OCI-LY1 (cell line): ENCODE results near the gene PCDHA2.

Experiments
- EZH2 ChIP-seq: fragments of 200-600 bp; sonication (generic), shearing (Covaris generic); IDR thresholded peaks from 2 replicates; pipeline ENCODE4 v1.8.0; 2017; ENCODE audit warnings: borderline replicate concordance, mixed run types, mild to moderate bottlenecking, antibody characterized with exemption, low read length, moderate library complexity, mixed read lengths
- TF ChIP-seq, protein P1 (sequence below): fragments of 200-600 bp; sonication (generic), shearing (Covaris generic); IDR thresholded peaks from 2 replicates; pipeline ENCODE4 v1.5.1; 2017; ENCODE audit warnings: mild to moderate bottlenecking, antibody characterized with exemption, low read length, moderate library complexity, mixed read lengths

DNA sequence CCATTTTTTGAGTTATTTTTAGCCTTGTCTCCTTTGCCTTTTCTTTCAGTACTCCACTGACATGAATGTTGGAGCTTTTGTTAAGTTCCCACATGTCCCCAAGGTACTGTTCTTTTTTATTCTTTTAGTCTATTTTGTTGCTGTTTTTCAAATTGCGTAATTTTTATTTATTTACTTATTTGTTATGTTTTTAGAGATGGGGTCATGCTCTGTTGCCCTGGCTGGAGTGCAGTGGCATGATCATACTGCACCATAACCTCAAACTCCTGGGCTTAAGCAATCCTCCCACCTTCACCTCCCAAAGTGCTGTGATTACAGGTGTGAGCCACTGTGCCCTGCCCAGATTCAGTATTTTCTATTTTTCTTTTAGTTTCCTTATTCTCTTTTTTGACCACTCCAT is 14.1 kb upstream of the PCDHA2 start:
- no peak for TF ChIP-seq EZH2
- TF ChIP-seq, protein P1, sequence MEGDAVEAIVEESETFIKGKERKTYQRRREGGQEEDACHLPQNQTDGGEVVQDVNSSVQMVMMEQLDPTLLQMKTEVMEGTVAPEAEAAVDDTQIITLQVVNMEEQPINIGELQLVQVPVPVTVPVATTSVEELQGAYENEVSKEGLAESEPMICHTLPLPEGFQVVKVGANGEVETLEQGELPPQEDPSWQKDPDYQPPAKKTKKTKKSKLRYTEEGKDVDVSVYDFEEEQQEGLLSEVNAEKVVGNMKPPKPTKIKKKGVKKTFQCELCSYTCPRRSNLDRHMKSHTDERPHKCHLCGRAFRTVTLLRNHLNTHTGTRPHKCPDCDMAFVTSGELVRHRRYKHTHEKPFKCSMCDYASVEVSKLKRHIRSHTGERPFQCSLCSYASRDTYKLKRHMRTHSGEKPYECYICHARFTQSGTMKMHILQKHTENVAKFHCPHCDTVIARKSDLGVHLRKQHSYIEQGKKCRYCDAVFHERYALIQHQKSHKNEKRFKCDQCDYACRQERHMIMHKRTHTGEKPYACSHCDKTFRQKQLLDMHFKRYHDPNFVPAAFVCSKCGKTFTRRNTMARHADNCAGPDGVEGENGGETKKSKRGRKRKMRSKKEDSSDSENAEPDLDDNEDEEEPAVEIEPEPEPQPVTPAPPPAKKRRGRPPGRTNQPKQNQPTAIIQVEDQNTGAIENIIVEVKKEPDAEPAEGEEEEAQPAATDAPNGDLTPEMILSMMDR = no peak
